ENCODE data around the gene NTRK2.

GRCh38 chr9:84903963-84904362 is 234.4 kb downstream of the NTRK2 start:
- no peak for TF ChIP-seq CTCF (IDR thresholded peaks at IDR 0.05; ENCODE audit: low read depth, low read length, poor library complexity, severe bottlenecking)
- TF ChIP-seq EZH2phosphoT487 (IDR thresholded peaks at IDR 0.05; ENCODE audit: borderline replicate concordance, low read length), result no peak
